ENCODE measurements around the gene RSU1.

DNA sequence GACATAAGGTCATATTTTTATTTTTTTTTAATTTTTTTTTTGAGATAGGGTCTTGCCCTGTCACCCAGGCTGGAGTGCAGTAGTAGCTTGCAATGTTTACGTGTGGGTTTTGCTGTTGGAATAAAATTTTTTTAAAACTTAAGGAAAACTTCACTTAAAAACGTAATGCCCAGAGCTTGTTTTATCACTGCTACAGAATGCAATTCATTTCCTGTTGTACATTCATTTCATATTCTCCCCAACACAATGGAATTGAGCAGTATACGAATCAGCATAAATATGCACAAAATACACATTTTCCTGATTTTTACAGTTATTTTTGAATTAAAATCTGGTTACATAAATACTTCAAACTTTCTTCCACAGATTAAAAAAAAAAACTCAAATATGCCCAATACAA, 40.3 kb downstream of the RSU1 start:
- TF ChIP-seq, protein P1, sequence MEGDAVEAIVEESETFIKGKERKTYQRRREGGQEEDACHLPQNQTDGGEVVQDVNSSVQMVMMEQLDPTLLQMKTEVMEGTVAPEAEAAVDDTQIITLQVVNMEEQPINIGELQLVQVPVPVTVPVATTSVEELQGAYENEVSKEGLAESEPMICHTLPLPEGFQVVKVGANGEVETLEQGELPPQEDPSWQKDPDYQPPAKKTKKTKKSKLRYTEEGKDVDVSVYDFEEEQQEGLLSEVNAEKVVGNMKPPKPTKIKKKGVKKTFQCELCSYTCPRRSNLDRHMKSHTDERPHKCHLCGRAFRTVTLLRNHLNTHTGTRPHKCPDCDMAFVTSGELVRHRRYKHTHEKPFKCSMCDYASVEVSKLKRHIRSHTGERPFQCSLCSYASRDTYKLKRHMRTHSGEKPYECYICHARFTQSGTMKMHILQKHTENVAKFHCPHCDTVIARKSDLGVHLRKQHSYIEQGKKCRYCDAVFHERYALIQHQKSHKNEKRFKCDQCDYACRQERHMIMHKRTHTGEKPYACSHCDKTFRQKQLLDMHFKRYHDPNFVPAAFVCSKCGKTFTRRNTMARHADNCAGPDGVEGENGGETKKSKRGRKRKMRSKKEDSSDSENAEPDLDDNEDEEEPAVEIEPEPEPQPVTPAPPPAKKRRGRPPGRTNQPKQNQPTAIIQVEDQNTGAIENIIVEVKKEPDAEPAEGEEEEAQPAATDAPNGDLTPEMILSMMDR (IDR thresholded peaks at IDR 0.05): no peak
- TF ChIP-seq POLR2A (IDR thresholded peaks at IDR 0.05) (no peak), EP300 (IDR thresholded peaks at IDR 0.05) (no peak)

All from tibial nerve (tissue), 4 donors.